ENCODE data around the gene HS6ST1.

Gene HS6ST1

DNA sequence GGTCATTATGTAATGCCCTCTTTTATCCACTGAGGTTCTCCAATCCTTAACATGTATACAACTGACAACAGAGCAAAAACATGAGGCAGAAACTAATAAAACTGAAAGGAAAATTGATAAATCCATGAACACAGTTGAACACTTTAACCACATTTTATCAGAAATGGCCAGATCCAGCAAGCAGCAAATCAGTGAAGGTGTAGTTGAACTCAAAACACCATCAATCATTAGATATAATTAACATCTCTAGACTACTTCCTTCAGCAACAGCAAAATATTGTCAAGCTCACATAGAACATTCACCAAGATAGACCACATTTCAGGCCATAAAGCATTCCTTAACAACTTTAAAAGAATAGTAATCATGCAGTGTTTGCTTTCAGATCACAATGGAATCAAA, 72.9 kb downstream of the HS6ST1 start:
- TF ChIP-seq CTCF (IDR thresholded peaks at IDR 0.05; ENCODE audit: low read length): no peak
- TF ChIP-seq EZH2 (IDR thresholded peaks at IDR 0.05; ENCODE audit: borderline replicate concordance, low read length): no peak
- Histone ChIP-seq H2AFZ (ENCODE audit: low read length) (no peak overlapping the region), H3K79me2 (ENCODE audit: insufficient read depth, low read length) (no peaks in the 10 kb centered on the region), H3K9ac (ENCODE audit: low read length) (no peak overlapping the region), H3F3A (ENCODE audit: insufficient read depth, low read length) (no peaks in the 10 kb centered on the region), H3K9me2 (ENCODE audit: low read depth, low read length) (no peaks in the 10 kb centered on the region), H3K4me1 (ENCODE audit: insufficient read depth, low read length, severe bottlenecking) (no peaks in the 10 kb centered on the region), H3K36me3 (ENCODE audit: insufficient read depth, low read length) (no peaks in the 10 kb centered on the region), H3K27ac (ENCODE audit: low read depth, low read length, poor library complexity, severe bottlenecking) (no peak overlapping the region), H3K4me2 (ENCODE audit: low read length) (no peak overlapping the region), H3K9me3 (ENCODE audit: low read length) (no peaks in the 10 kb centered on the region), H3K4me3 (ENCODE audit: low read depth, low read length, poor library complexity, severe bottlenecking) (no peak overlapping the region), H4K20me1 (ENCODE audit: insufficient read depth, low read length) (no peaks in the 10 kb centered on the region), H3K27me3 (ENCODE audit: insufficient read depth, low read length) (no peaks in the 10 kb centered on the region)

GRCh38 chr2:128241896-128242295, 76.8 kb downstream of the HS6ST1 start:
- Histone ChIP-seq H4K20me1 (ENCODE audit: insufficient read depth, low read length) (no peaks in the 10 kb centered on the region), H3K4me2 (ENCODE audit: low read length) (no peak overlapping the region), H3K36me3 (ENCODE audit: insufficient read depth, low read length) (no peaks in the 10 kb centered on the region), H3K79me2 (ENCODE audit: insufficient read depth, low read length) (no peaks in the 10 kb centered on the region), H3K4me1 (ENCODE audit: insufficient read depth, low read length, severe bottlenecking) (no peaks in the 10 kb centered on the region), H3K9ac (ENCODE audit: low read length) (no peak overlapping the region), H2AFZ (ENCODE audit: low read length) (no peak overlapping the region), H3K27ac (ENCODE audit: low read depth, low read length, poor library complexity, severe bottlenecking) (no peak overlapping the region), H3K9me3 (ENCODE audit: low read length) (no peaks in the 10 kb centered on the region), H3K4me3 (ENCODE audit: low read depth, low read length, poor library complexity, severe bottlenecking) (no peak overlapping the region), H3F3A (ENCODE audit: insufficient read depth, low read length) (no peaks in the 10 kb centered on the region), H3K9me2 (ENCODE audit: low read depth, low read length) (no peaks in the 10 kb centered on the region), H3K27me3 (ENCODE audit: insufficient read depth, low read length) (0 out of 2 replicates have a peak, but pooled peaks cover 1% of the 10 kb centered on the region)
- no peak for TF ChIP-seq EZH2 (IDR thresholded peaks at IDR 0.05; ENCODE audit: borderline replicate concordance, low read length)
- no peak for TF ChIP-seq CTCF (IDR thresholded peaks at IDR 0.05; ENCODE audit: low read length)

GRCh38 chr2:128237911-128238697, 80.6 kb downstream of the HS6ST1 start:
- TF ChIP-seq CTCF (IDR thresholded peaks at IDR 0.05; ENCODE audit: low read length): no peak
- TF ChIP-seq EZH2 (IDR thresholded peaks at IDR 0.05; ENCODE audit: borderline replicate concordance, low read length): no peak
- H3K9ac ChIP-seq (ENCODE audit: low read length): no peak overlapping the region
- no peak overlapping the region for H2AFZ ChIP-seq (ENCODE audit: low read length)
- H3K9me3 ChIP-seq (ENCODE audit: low read length): no peaks in the 10 kb centered on the region
- no peaks in the 10 kb centered on the region for H3K36me3 ChIP-seq (ENCODE audit: insufficient read depth, low read length)
- 0 out of 2 replicates have a peak, but pooled peaks cover 3% of the 10 kb centered on the region for H3K27me3 ChIP-seq (ENCODE audit: insufficient read depth, low read length)
- H3K4me2 ChIP-seq (ENCODE audit: low read length): no peak overlapping the region
- no peaks in the 10 kb centered on the region for H3K79me2 ChIP-seq (ENCODE audit: insufficient read depth, low read length)
- H3K4me1 ChIP-seq (ENCODE audit: insufficient read depth, low read length, severe bottlenecking): no peaks in the 10 kb centered on the region
- H3K27ac ChIP-seq (ENCODE audit: low read depth, low read length, poor library complexity, severe bottlenecking): no peak overlapping the region
- no peaks in the 10 kb centered on the region for H4K20me1 ChIP-seq (ENCODE audit: insufficient read depth, low read length)
- no peak overlapping the region for H3K4me3 ChIP-seq (ENCODE audit: low read depth, low read length, poor library complexity, severe bottlenecking)
- H3F3A ChIP-seq (ENCODE audit: insufficient read depth, low read length): no peaks in the 10 kb centered on the region
- H3K9me2 ChIP-seq (ENCODE audit: low read depth, low read length): no peaks in the 10 kb centered on the region

Measured in OCI-LY1 (cell line).